GM23338 (cell line): ENCODE results near the gene TRIOBP. TPM values are rescaled to one million over a fixed set of nuclear protein-coding genes. Genes with fewer than 3 reads are reported as not detected.

Experiments
- ATAC-seq: fragments of 200-7000 bp; cut with Tn5 transposase; 3 replicates; pipeline ENCODE4 v1.9.1; 2020
- DNase-seq: peaks from one replicate; pipeline ENCODE4 v3.0.0-alpha.2; 2015; ENCODE audit warnings: low spot score
- H2AFZ ChIP-seq: fragments of 200-600 bp; sonication (generic); 2 replicates; pipeline ENCODE4 v1.8.0; 2016; ENCODE audit warnings: antibody characterized with exemption, mild to moderate bottlenecking, moderate library complexity
- H3F3A ChIP-seq: fragments of 200-600 bp; sonication (generic); replicated peaks from 2 replicates; pipeline ENCODE4 v1.8.0; 2017; ENCODE audit warnings: antibody characterized with exemption, mixed run types, low read depth
- H3K27ac ChIP-seq: fragments of 200-600 bp; sonication (generic); 2 replicates; pipeline ENCODE4 v1.6.1; 2016; ENCODE audit warnings: low read depth
- H3K27me3 ChIP-seq: fragments of 200-600 bp; sonication (generic); 2 replicates; pipeline ENCODE4 v1.8.0; 2016; ENCODE audit warnings: mild to moderate bottlenecking, mixed run types, moderate library complexity; ENCODE audit not compliant: insufficient read depth
- H3K36me3 ChIP-seq: fragments of 200-600 bp; sonication (generic); 2 replicates; pipeline ENCODE4 v1.8.0; 2016; ENCODE audit warnings: mild to moderate bottlenecking; ENCODE audit not compliant: insufficient read depth
- H3K4me1 ChIP-seq: fragments of 200-600 bp; sonication (generic); 2 replicates; pipeline ENCODE4 v1.8.0; 2016; ENCODE audit warnings: mild to moderate bottlenecking, moderate library complexity; ENCODE audit not compliant: insufficient read depth
- H3K4me2 ChIP-seq: fragments of 200-600 bp; sonication (generic); 2 replicates; pipeline ENCODE4 v1.7.1; 2017; ENCODE audit warnings: mixed run types
- H3K4me3 ChIP-seq: fragments of 200-600 bp; sonication (generic); 2 replicates; pipeline ENCODE4 v1.6.1; 2016; ENCODE audit warnings: mixed run types
- H3K79me2 ChIP-seq: fragments of 200-600 bp; sonication (generic); replicated peaks from 2 replicates; pipeline ENCODE4 v1.8.0; 2017; ENCODE audit warnings: mild to moderate bottlenecking; ENCODE audit not compliant: insufficient read depth
- H3K9me2 ChIP-seq: fragments of 200-600 bp; sonication (generic); 2 replicates; pipeline ENCODE4 v1.8.0; 2017; ENCODE audit not compliant: insufficient read depth
- H4K20me1 ChIP-seq: fragments of 200-600 bp; sonication (generic); replicated peaks from 2 replicates; pipeline ENCODE4 v1.8.0; 2017; ENCODE audit warnings: mild to moderate bottlenecking; ENCODE audit not compliant: insufficient read depth
- H3K27ac Mint-ChIP-seq: 2 replicates; pipeline ENCODE4 v1.8.0; 2020; ENCODE audit warnings: inconsistent platforms, mild to moderate bottlenecking, moderate library complexity, mixed read lengths
- H3K27me3 Mint-ChIP-seq: 3 replicates; pipeline ENCODE4 v1.8.0; 2022; ENCODE audit warnings: low read depth, mild to moderate bottlenecking, moderate library complexity, mixed read lengths, inconsistent platforms; ENCODE audit not compliant: insufficient read depth, poor library complexity
- H3K36me3 Mint-ChIP-seq: 3 replicates; pipeline ENCODE4 v1.8.0; 2021; ENCODE audit warnings: low read depth, mild to moderate bottlenecking, inconsistent platforms, moderate library complexity, mixed read lengths
- H3K4me1 Mint-ChIP-seq: 3 replicates; pipeline ENCODE4 v1.8.0; 2020; ENCODE audit warnings: mild to moderate bottlenecking, inconsistent platforms, mixed read lengths
- H3K4me3 Mint-ChIP-seq: 3 replicates; pipeline ENCODE4 v1.8.0; 2021; ENCODE audit warnings: moderate library complexity, mild to moderate bottlenecking, inconsistent platforms, mixed read lengths
- H3K9me3 Mint-ChIP-seq: 3 replicates; pipeline ENCODE4 v1.8.0; 2020; ENCODE audit warnings: moderate library complexity, mild to moderate bottlenecking, inconsistent platforms, mixed read lengths
- EZH2phosphoT487 ChIP-seq: fragments of 200-600 bp; sonication (generic); IDR thresholded peaks from one replicate; pipeline ENCODE4 v1.8.1; 2018; ENCODE audit warnings: antibody characterized with exemption; ENCODE audit not compliant: unreplicated experiment
- JUNB ChIP-seq: IDR thresholded peaks from one replicate; pipeline ENCODE4 v1.6.1; 2016; ENCODE audit warnings: antibody characterized with exemption; ENCODE audit not compliant: unreplicated experiment
- NANOG ChIP-seq: IDR thresholded peaks from 2 replicates; pipeline ENCODE4 v1.6.1; 2016; ENCODE audit warnings: antibody characterized with exemption, borderline replicate concordance
- POLR2AphosphoS5 ChIP-seq: IDR thresholded peaks from 2 replicates; pipeline ENCODE4 v1.6.1; 2016; ENCODE audit warnings: antibody characterized with exemption, low read depth
- STAT1 ChIP-seq: IDR thresholded peaks from one replicate; pipeline ENCODE4 v1.6.1; 2016; ENCODE audit warnings: antibody characterized with exemption; ENCODE audit not compliant: unreplicated experiment
- ZNF114 ChIP-seq: fragments of 250-450 bp; sonication (Bioruptor Pico); IDR thresholded peaks from 2 replicates; pipeline ENCODE4 v1.5.0; 2020; ENCODE audit warnings: mild to moderate bottlenecking, moderate library complexity
- polyA plus RNA-seq: library from polyadenylated mRNA; unstranded; fragments of >200 nt; fragmentation: Nextera tagmentation; extraction: Ambion mirVana; gene quantifications from 2 replicates; pipeline ENCODE4 v1.2.1, GENCODE V29; 2016
- total RNA-seq: library from RNA; depleted of rRNA; stranded (reverse); fragments of >200 nt; shearing (Covaris generic); gene quantifications from 2 replicates; pipeline ENCODE4 v1.2.3, GENCODE V29; 2014
- TF ChIP-seq, protein P1 (sequence below): IDR thresholded peaks from one replicate; pipeline ENCODE4 v1.6.1; 2018; ENCODE audit warnings: antibody characterized with exemption; ENCODE audit not compliant: unreplicated experiment
- TF ChIP-seq, protein P2 (sequence below): fragments of 250-450 bp; sonication (Bioruptor Pico); IDR thresholded peaks from 2 replicates; pipeline ENCODE4 v1.5.0; 2020; ENCODE audit warnings: mild to moderate bottlenecking, moderate library complexity
- TF ChIP-seq, protein P3 (sequence below), 2 experiments: fragments of 200-600 bp in 1 of 2; sonication (generic) in 1 of 2; conservative IDR thresholded peaks; 2 replicates each; pipeline versions ENCODE4 v1.5.1 to v1.6.1; 2016 to 2017; ENCODE audit warnings: antibody characterized with exemption in 2 of 2, low read depth in 2 of 2, mild to moderate bottlenecking in 2 of 2, moderate library complexity in 1 of 2
- TF ChIP-seq, protein P4 (sequence below): IDR thresholded peaks from 2 replicates; pipeline ENCODE4 v1.6.1; 2016; ENCODE audit warnings: antibody characterized with exemption

The TRIOBP gene
- total and polyA plus RNA-seq, 2 experiments from 2014 or later, result 21.4 to 48.4 TPM

DNA sequence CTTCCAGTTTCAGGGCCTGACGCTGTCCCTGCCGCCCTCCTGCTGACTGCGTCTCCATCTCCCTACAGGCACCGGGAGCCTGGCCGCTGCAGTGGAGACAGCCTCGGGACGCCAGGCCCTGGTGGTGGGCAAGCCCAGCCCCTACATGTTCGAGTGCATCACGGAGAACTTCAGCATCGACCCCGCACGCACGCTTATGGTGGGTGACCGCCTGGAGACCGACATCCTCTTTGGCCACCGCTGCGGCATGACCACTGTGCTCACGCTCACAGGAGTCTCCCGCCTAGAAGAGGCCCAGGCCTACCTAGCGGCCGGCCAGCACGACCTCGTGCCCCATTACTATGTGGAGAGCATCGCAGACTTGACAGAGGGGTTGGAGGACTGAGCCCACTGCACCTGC lies 31.4 kb upstream of the TRIOBP start:
- Histone ChIP-seq H3K4me2 (no peak overlapping the region), H3K79me2 (peaks cover 45% of the 10 kb centered on the region), H3K27ac (no peak overlapping the region), H3K27me3 (no peaks in the 10 kb centered on the region), H3K9me2 (no peaks in the 10 kb centered on the region), H3K4me3 (no peak overlapping the region), H3K4me1 (no peaks in the 10 kb centered on the region), H3K36me3 (no peaks in the 10 kb centered on the region), H4K20me1 (peaks cover 20% of the 10 kb centered on the region), H3F3A (0 out of 2 replicates have a peak, but pooled peaks cover 15% of the 10 kb centered on the region), H2AFZ (no peak overlapping the region)
- Mint-ChIP-seq H3K27ac (no peak overlapping the region), H3K4me3 (no peak overlapping the region), H3K36me3 (peaks cover 32% of the 10 kb centered on the region), H3K9me3 (no peaks in the 10 kb centered on the region), H3K4me1 (peaks cover 13% of the 10 kb centered on the region), H3K27me3 (peaks cover 9% of the 10 kb centered on the region)
- TF ChIP-seq, protein P1, sequence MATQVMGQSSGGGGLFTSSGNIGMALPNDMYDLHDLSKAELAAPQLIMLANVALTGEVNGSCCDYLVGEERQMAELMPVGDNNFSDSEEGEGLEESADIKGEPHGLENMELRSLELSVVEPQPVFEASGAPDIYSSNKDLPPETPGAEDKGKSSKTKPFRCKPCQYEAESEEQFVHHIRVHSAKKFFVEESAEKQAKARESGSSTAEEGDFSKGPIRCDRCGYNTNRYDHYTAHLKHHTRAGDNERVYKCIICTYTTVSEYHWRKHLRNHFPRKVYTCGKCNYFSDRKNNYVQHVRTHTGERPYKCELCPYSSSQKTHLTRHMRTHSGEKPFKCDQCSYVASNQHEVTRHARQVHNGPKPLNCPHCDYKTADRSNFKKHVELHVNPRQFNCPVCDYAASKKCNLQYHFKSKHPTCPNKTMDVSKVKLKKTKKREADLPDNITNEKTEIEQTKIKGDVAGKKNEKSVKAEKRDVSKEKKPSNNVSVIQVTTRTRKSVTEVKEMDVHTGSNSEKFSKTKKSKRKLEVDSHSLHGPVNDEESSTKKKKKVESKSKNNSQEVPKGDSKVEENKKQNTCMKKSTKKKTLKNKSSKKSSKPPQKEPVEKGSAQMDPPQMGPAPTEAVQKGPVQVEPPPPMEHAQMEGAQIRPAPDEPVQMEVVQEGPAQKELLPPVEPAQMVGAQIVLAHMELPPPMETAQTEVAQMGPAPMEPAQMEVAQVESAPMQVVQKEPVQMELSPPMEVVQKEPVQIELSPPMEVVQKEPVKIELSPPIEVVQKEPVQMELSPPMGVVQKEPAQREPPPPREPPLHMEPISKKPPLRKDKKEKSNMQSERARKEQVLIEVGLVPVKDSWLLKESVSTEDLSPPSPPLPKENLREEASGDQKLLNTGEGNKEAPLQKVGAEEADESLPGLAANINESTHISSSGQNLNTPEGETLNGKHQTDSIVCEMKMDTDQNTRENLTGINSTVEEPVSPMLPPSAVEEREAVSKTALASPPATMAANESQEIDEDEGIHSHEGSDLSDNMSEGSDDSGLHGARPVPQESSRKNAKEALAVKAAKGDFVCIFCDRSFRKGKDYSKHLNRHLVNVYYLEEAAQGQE, result no peak
- TF ChIP-seq, protein P2, sequence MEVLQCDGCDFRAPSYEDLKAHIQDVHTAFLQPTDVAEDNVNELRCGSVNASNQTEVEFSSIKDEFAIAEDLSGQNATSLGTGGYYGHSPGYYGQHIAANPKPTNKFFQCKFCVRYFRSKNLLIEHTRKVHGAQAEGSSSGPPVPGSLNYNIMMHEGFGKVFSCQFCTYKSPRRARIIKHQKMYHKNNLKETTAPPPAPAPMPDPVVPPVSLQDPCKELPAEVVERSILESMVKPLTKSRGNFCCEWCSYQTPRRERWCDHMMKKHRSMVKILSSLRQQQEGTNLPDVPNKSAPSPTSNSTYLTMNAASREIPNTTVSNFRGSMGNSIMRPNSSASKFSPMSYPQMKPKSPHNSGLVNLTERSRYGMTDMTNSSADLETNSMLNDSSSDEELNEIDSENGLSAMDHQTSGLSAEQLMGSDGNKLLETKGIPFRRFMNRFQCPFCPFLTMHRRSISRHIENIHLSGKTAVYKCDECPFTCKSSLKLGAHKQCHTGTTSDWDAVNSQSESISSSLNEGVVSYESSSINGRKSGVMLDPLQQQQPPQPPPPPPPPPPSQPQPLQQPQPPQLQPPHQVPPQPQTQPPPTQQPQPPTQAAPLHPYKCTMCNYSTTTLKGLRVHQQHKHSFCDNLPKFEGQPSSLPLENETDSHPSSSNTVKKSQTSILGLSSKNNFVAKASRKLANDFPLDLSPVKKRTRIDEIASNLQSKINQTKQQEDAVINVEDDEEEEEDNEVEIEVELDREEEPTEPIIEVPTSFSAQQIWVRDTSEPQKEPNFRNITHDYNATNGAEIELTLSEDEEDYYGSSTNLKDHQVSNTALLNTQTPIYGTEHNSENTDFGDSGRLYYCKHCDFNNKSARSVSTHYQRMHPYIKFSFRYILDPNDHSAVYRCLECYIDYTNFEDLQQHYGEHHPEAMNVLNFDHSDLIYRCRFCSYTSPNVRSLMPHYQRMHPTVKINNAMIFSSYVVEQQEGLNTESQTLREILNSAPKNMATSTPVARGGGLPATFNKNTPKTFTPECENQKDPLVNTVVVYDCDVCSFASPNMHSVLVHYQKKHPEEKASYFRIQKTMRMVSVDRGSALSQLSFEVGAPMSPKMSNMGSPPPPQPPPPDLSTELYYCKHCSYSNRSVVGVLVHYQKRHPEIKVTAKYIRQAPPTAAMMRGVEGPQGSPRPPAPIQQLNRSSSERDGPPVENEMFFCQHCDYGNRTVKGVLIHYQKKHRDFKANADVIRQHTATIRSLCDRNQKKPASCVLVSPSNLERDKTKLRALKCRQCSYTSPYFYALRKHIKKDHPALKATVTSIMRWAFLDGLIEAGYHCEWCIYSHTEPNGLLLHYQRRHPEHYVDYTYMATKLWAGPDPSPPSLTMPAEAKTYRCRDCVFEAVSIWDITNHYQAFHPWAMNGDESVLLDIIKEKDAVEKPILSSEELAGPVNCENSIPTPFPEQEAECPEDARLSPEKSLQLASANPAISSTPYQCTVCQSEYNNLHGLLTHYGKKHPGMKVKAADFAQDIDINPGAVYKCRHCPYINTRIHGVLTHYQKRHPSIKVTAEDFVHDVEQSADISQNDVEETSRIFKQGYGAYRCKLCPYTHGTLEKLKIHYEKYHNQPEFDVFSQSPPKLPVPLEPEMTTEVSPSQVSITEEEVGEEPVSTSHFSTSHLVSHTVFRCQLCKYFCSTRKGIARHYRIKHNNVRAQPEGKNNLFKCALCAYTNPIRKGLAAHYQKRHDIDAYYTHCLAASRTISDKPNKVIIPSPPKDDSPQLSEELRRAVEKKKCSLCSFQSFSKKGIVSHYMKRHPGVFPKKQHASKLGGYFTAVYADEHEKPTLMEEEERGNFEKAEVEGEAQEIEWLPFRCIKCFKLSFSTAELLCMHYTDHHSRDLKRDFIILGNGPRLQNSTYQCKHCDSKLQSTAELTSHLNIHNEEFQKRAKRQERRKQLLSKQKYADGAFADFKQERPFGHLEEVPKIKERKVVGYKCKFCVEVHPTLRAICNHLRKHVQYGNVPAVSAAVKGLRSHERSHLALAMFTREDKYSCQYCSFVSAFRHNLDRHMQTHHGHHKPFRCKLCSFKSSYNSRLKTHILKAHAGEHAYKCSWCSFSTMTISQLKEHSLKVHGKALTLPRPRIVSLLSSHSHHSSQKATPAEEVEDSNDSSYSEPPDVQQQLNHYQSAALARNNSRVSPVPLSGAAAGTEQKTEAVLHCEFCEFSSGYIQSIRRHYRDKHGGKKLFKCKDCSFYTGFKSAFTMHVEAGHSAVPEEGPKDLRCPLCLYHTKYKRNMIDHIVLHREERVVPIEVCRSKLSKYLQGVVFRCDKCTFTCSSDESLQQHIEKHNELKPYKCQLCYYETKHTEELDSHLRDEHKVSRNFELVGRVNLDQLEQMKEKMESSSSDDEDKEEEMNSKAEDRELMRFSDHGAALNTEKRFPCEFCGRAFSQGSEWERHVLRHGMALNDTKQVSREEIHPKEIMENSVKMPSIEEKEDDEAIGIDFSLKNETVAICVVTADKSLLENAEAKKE, result no peak
- TF ChIP-seq, protein P3, sequence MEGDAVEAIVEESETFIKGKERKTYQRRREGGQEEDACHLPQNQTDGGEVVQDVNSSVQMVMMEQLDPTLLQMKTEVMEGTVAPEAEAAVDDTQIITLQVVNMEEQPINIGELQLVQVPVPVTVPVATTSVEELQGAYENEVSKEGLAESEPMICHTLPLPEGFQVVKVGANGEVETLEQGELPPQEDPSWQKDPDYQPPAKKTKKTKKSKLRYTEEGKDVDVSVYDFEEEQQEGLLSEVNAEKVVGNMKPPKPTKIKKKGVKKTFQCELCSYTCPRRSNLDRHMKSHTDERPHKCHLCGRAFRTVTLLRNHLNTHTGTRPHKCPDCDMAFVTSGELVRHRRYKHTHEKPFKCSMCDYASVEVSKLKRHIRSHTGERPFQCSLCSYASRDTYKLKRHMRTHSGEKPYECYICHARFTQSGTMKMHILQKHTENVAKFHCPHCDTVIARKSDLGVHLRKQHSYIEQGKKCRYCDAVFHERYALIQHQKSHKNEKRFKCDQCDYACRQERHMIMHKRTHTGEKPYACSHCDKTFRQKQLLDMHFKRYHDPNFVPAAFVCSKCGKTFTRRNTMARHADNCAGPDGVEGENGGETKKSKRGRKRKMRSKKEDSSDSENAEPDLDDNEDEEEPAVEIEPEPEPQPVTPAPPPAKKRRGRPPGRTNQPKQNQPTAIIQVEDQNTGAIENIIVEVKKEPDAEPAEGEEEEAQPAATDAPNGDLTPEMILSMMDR (conservative IDR thresholded peaks at IDR 0.05; ENCODE audit: low read depth in 2 of 2), result no peak
- no peak for TF ChIP-seq STAT1
- TF ChIP-seq NANOG, result no peak
- TF ChIP-seq, protein P4, sequence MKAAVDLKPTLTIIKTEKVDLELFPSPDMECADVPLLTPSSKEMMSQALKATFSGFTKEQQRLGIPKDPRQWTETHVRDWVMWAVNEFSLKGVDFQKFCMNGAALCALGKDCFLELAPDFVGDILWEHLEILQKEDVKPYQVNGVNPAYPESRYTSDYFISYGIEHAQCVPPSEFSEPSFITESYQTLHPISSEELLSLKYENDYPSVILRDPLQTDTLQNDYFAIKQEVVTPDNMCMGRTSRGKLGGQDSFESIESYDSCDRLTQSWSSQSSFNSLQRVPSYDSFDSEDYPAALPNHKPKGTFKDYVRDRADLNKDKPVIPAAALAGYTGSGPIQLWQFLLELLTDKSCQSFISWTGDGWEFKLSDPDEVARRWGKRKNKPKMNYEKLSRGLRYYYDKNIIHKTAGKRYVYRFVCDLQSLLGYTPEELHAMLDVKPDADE, result no peak
- TF ChIP-seq JUNB, result no peak
- no peak for TF ChIP-seq ZNF114
- TF ChIP-seq EZH2phosphoT487, result no peak
- no peak for TF ChIP-seq POLR2AphosphoS5
- no peak for ATAC-seq
- no peak for DNase-seq
